Measurements from ENCODE around the gene RETREG3. TPM values are rescaled to one million over a fixed set of nuclear protein-coding genes. Genes with fewer than 3 reads are reported as not detected.

RETREG3 gene
- total RNA-seq, 3 donors from 2014 or later (not counting 1 experiment from before 2014, with no cell fraction given), result 76.0 to 114 (median 101) TPM

DNA sequence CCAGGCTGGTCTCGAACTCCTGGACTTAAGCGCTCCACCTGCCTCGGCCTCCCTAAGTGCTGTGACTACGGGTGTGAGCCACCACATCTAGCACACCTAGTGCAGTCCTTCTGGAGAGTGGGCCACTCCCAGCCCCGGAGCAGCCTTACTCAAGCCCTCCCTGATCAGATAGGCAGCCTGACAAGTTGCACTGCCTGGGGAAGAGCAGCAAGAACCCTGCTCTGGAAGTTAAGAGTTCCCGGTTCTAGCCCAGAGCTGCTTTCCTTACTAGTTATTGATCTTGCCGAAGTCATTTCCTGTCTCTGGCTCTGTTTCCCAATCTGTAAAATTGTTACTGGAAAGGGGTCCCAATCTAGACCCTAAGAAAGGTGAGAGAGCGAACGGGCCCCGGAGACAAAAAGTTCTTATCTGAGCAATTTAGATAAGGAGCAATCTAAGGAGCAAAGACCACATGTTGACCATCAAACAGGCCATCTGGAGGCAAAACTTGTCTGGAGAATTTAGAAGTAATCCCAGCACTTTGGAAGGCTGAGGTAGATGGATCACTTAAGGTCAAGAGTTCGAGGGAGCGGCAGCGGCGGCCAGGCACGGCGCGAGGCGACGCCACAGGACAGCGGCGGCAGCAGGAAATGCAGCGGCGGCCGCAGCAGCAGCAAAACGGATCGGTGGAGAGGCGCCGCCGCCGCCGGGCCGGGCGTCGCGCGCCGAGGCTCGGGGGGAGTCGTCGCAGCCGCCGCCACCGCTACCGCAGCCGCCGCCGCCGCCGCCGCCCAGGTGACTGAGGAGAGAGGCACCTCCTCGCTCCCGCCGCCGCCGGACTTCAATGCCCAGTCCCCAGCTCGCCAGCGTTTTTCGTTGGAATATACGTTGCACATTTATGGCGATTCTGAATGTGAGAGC lies 77.5 kb downstream of the RETREG3 start:
- no peaks in the 10 kb centered on the region for H3K36me3 ChIP-seq (ENCODE audit: control insufficient read depth, insufficient read depth, low read length)
- 12% methylated on average over 60 of the region's 60 CpGs for WGBS (ENCODE audit: insufficient coverage)
- intact Hi-C loops (cut with micrococcal nuclease), result loop anchor here (2.0 kb wide), 1 partner anchor 47 kb away; no protein-coding TSS in a partner anchor
- peak overlapping the region; percentile 80 to 86 for H3K27ac Mint-ChIP-seq
- H3K4me1 ChIP-seq (ENCODE audit: control insufficient read depth, insufficient read depth, low read length), result peaks cover 54% of the 10 kb centered on the region
- peak; percentile 27 to 49 (median 45) for ATAC-seq
- H3K36me3 Mint-ChIP-seq, result no peaks in the 10 kb centered on the region
- H3K9me3 Mint-ChIP-seq, result no peaks in the 10 kb centered on the region
- no peaks in the 10 kb centered on the region for H3K27me3 ChIP-seq (ENCODE audit: control insufficient read depth, insufficient read depth, low read length)
- no peaks in the 10 kb centered on the region for H3K27me3 Mint-ChIP-seq (ENCODE audit: low read depth in 2 of 2)
- H3K4me3 ChIP-seq (ENCODE audit: low read length), result peak overlapping the region; percentile 33
- peak overlapping the region; percentile 85 for H3K4me3 Mint-ChIP-seq
- DNase-seq, result peak; percentile 48 to 74
- H3K9me3 ChIP-seq (ENCODE audit: control insufficient read depth, insufficient read depth, low read length), result no peaks in the 10 kb centered on the region
- peaks cover 35 to 55% of the 10 kb centered on the region in 2 donors for H3K4me1 Mint-ChIP-seq
- TF ChIP-seq, protein P1, sequence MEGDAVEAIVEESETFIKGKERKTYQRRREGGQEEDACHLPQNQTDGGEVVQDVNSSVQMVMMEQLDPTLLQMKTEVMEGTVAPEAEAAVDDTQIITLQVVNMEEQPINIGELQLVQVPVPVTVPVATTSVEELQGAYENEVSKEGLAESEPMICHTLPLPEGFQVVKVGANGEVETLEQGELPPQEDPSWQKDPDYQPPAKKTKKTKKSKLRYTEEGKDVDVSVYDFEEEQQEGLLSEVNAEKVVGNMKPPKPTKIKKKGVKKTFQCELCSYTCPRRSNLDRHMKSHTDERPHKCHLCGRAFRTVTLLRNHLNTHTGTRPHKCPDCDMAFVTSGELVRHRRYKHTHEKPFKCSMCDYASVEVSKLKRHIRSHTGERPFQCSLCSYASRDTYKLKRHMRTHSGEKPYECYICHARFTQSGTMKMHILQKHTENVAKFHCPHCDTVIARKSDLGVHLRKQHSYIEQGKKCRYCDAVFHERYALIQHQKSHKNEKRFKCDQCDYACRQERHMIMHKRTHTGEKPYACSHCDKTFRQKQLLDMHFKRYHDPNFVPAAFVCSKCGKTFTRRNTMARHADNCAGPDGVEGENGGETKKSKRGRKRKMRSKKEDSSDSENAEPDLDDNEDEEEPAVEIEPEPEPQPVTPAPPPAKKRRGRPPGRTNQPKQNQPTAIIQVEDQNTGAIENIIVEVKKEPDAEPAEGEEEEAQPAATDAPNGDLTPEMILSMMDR (IDR thresholded peaks at IDR 0.05), result peak; percentile 19
- peak overlapping the region; percentile 49 for H3K27ac ChIP-seq (ENCODE audit: low read length)

DNA sequence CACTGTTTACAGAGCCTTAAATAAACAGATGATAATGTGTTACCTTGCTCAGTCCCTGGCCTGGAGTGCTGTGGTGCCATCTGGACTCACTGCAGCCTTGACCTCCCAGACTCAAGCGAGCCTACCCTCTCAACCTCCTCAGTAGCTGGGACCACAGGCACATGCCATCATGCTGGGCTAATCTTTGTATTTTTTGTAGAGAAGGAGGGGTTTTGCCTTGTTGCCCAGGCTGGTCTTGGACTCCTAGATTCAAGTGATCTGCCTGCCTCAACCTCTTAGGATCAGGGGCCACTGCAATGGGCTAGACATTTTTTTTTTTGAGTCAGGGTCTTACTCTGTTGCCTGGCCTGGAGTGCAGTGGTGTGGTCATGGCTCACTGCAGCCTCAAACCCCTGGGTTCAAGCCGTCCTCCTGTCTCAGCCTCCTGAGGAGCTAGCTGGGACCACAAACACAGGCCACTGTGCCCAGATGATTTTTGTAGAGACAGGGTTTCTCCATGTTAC lies 78.2 kb downstream of the RETREG3 start:
- no peak for ATAC-seq
- H3K4me1 Mint-ChIP-seq, result peaks cover 35 to 51% of the 10 kb centered on the region in 2 donors
- H3K27me3 Mint-ChIP-seq (ENCODE audit: low read depth in 2 of 2), result no peaks in the 10 kb centered on the region
- Histone ChIP-seq H3K9me3 (ENCODE audit: control insufficient read depth, insufficient read depth, low read length) (no peaks in the 10 kb centered on the region), H3K27ac (ENCODE audit: low read length) (no peak overlapping the region), H3K27me3 (ENCODE audit: control insufficient read depth, insufficient read depth, low read length) (no peaks in the 10 kb centered on the region), H3K36me3 (ENCODE audit: control insufficient read depth, insufficient read depth, low read length) (no peaks in the 10 kb centered on the region), H3K4me1 (ENCODE audit: control insufficient read depth, insufficient read depth, low read length) (peaks cover 51% of the 10 kb centered on the region), H3K4me3 (ENCODE audit: low read length) (no peak overlapping the region)
- TF ChIP-seq, protein P1 (IDR thresholded peaks at IDR 0.05), result no peak
- H3K4me3 Mint-ChIP-seq, result peak overlapping the region; percentile 85
- peak overlapping the region; percentile 80 to 86 for H3K27ac Mint-ChIP-seq
- H3K9me3 Mint-ChIP-seq, result no peaks in the 10 kb centered on the region
- H3K36me3 Mint-ChIP-seq, result no peaks in the 10 kb centered on the region
- 86% methylated on average over 1 of the region's 2 CpGs for WGBS (ENCODE audit: insufficient coverage)
- intact Hi-C loops (cut with micrococcal nuclease), result loop anchor here (2.0 kb wide), 1 partner anchor 46 kb away; no protein-coding TSS in a partner anchor
- no peak for DNase-seq

Other genes with a start within 250 kb of the RETREG3 start
- gene STAT3, start 220.9 kb downstream of the RETREG3 start, total RNA-seq, result 100 to 1,000 TPM; 190 to 246 (median 206) TPM
- gene CAVIN1, start 186.1 kb downstream of the RETREG3 start, total RNA-seq, result under 1 TPM in 2 of 3 donors, not detected in 1; 0.11 to 0.20 TPM
- 10 to 100 TPM in 1 of 3 donors, 1 to 10 TPM in 2; 4.8 to 33.5 (median 7.5) TPM for gene ATP6V0A1, start 150.5 kb downstream of the RETREG3 start, total RNA-seq
- gene NAGLU, start 73.1 kb downstream of the RETREG3 start, total RNA-seq, result 10 to 100 TPM; 34.8 to 44.3 (median 36.4) TPM
- 1 to 10 TPM in 2 of 3 donors, under 1 TPM in 1; 0.68 to 1.6 (median 1.2) TPM for gene HSD17B1, start 56.5 kb downstream of the RETREG3 start, total RNA-seq
- 10 to 100 TPM; 61.1 to 67.8 (median 62.3) TPM for gene COASY, start 47.2 kb downstream of the RETREG3 start, total RNA-seq
- gene MLX, start 42.3 kb downstream of the RETREG3 start, total RNA-seq, result 10 to 100 TPM; 38.9 to 58.2 (median 42.6) TPM
- gene PSMC3IP, start 31.6 kb downstream of the RETREG3 start, total RNA-seq, result 1 to 10 TPM; 5.0 to 6.2 (median 5.7) TPM
- 10 to 100 TPM in 2 of 3 donors, 1 to 10 TPM in 1; 9.7 to 16.5 (median 13.0) TPM for gene TUBG1, start 309 bp upstream of the RETREG3 start, total RNA-seq
- gene TUBG2, start 49.9 kb upstream of the RETREG3 start, total RNA-seq, result 10 to 100 TPM in 1 of 3 donors, 1 to 10 TPM in 2; 7.8 to 14.2 (median 9.6) TPM
- 1 to 10 TPM in 1 of 3 donors, under 1 TPM in 2; 0.14 to 1.8 (median 0.26) TPM for gene PLEKHH3, start 67.6 kb upstream of the RETREG3 start, total RNA-seq
- gene CCR10, start 72.5 kb upstream of the RETREG3 start, total RNA-seq, result 1 to 10 TPM; 1.2 to 2.6 (median 1.2) TPM
- gene CNTNAP1, start 73.2 kb upstream of the RETREG3 start, total RNA-seq, result under 1 TPM; 0.33 to 0.85 (median 0.39) TPM
- gene EZH1, start 135.7 kb upstream of the RETREG3 start, total RNA-seq, result 10 to 100 TPM; 68.8 to 92.7 (median 74.1) TPM
- gene RAMP2, start 151.9 kb upstream of the RETREG3 start, total RNA-seq, result not detected
- gene VPS25, start 164.1 kb upstream of the RETREG3 start, total RNA-seq, result 10 to 100 TPM; 39.9 to 46.4 (median 41.5) TPM
- under 1 TPM in 2 of 3 donors, not detected in 1; 0.09 to 0.13 TPM for gene WNK4, start 171.2 kb upstream of the RETREG3 start, total RNA-seq
- gene COA3, start 189.3 kb upstream of the RETREG3 start, total RNA-seq, result 10 to 100 TPM; 12.9 to 19.3 (median 13.1) TPM
- gene CNTD1, start 189.5 kb upstream of the RETREG3 start, total RNA-seq, result not detected
- 100 to 1,000 TPM; 148 to 164 (median 150) TPM for gene BECN1, start 214.9 kb upstream of the RETREG3 start, total RNA-seq
- gene PSME3, start 224.0 kb upstream of the RETREG3 start, total RNA-seq, result 10 to 100 TPM; 82.8 to 92.5 (median 90.6) TPM
- gene AOC2, start 235.2 kb upstream of the RETREG3 start, total RNA-seq, result 1 to 10 TPM; 3.0 to 3.9 (median 3.5) TPM
- gene AOC3, start 241.8 kb upstream of the RETREG3 start, total RNA-seq, result 1 to 10 TPM in 1 of 3 donors, under 1 TPM in 2; 0.52 to 1.0 (median 0.73) TPM

All from natural killer cell (primary cell).